OCI-LY7 (cell line): ENCODE data around the gene MCL1.

Experiments
- CTCF ChIP-seq: fragments of 200-600 bp; sonication (generic); conservative IDR thresholded peaks from 2 replicates; pipeline ENCODE4 v1.5.1; 2014; ENCODE audit warnings: mild to moderate bottlenecking, antibody characterized with exemption, low read length, moderate library complexity, mixed read lengths
- EZH2phosphoT487 ChIP-seq: fragments of 200-600 bp; sonication (generic); IDR thresholded peaks from 2 replicates; pipeline ENCODE4 v1.6.1; 2018; ENCODE audit warnings: low read depth, borderline replicate concordance, mild to moderate bottlenecking, mixed run types, antibody characterized with exemption, low read length, moderate library complexity, mixed read lengths

- TF ChIP-seq CTCF (no peak), EZH2phosphoT487 (no peak)
Observed at GRCh38 chr1:150553392-150554085, 25.9 kb downstream of the MCL1 start.
